ENCODE measurements around the gene DNM3. TPM values are rescaled to one million over a fixed set of nuclear protein-coding genes. Genes with fewer than 3 reads are reported as not detected.

Gene DNM3
- total and polyA plus RNA-seq, 2 donors (not counting 3 experiments of a cell fraction or from before 2014, with no cell fraction given), result 1.4 to 2.5 TPM

DNA sequence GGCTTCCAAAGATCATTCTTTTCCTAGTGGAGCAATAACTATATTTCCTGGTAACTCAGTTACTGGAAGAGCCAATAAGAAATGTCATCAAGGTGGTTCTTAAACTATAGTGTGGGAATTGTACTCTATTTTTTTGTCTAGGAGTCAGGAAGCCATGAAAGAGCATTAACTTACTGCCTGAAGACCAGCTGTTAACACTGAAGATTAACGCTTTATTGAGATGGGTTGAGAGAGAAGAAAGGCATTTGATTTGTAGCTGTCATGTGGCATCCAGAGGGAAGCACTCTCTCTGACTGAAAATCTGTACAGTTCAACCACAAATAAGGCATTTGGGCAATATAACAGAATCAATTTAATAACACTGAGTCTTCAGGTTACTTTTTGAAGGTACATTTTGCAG is 76.0 kb downstream of the DNM3 start:
- Histone ChIP-seq H3K4me2 (ENCODE audit: insufficient read depth, low read length) (no peak overlapping the region), H4K20me1 (replicated peaks; ENCODE audit: control insufficient read depth, extremely low read depth, insufficient read depth, low read length) (no peaks in the 10 kb centered on the region), H3K27me3 (ENCODE audit: control insufficient read depth in 2 of 2, insufficient read depth in 2 of 2, low read length in 2 of 2) (no peaks in the 10 kb centered on the region), H3K4me1 (ENCODE audit: control insufficient read depth, extremely low read depth, insufficient read depth, low read length) (peaks cover 11% of the 10 kb centered on the region), H3K9me1 (replicated peaks; ENCODE audit: control insufficient read depth, extremely low read depth, insufficient read depth, low read length) (peaks cover 2% of the 10 kb centered on the region), H3K36me3 (ENCODE audit: control insufficient read depth in 2 of 2, extremely low read depth in 1 of 2, insufficient read depth in 2 of 2, low read length in 2 of 2) (no peaks in the 10 kb centered on the region), H3K27ac (ENCODE audit: insufficient read depth, low read depth, low read length) (no peak overlapping the region), H3K79me2 (ENCODE audit: control insufficient read depth, insufficient read depth, low read length) (no peaks in the 10 kb centered on the region), H2AFZ (ENCODE audit: low read depth, low read length) (no peak overlapping the region), H3K9ac (replicated peaks; ENCODE audit: extremely low read depth, insufficient read depth, low read length) (no peak overlapping the region), H3K9me3 (replicated peaks; ENCODE audit: control insufficient read depth, insufficient read depth, low read length) (no peaks in the 10 kb centered on the region), H3K4me3 (replicated peaks in 1 of 3; ENCODE audit: insufficient read depth in 1 of 3, low read depth in 1 of 3, low read length in 3 of 3) (no peak overlapping the region)
- intact Hi-C loops (cut with micrococcal nuclease), result no loop called here
- BruUV-seq (replicated peaks), result no TSS peak
- ChIA-PET CTCF (interaction anchor here (1.2 kb wide), 1 partner anchor 86 kb away, joined by 3 read pairs; no protein-coding TSS in a partner anchor), POLR2A (no interaction called here)
- TF ChIP-seq EZH2 (IDR thresholded peaks at IDR 0.05; ENCODE audit: borderline replicate concordance, low read depth, low read length, severe bottlenecking), result no peak
- TF ChIP-seq POLR2A (IDR thresholded peaks at IDR 0.05; ENCODE audit: low read depth, low read length), result no peak
- no peak for TF ChIP-seq MYC (IDR thresholded peaks at IDR 0.05; ENCODE audit: low read depth, low read length)
- TF ChIP-seq, protein P1, sequence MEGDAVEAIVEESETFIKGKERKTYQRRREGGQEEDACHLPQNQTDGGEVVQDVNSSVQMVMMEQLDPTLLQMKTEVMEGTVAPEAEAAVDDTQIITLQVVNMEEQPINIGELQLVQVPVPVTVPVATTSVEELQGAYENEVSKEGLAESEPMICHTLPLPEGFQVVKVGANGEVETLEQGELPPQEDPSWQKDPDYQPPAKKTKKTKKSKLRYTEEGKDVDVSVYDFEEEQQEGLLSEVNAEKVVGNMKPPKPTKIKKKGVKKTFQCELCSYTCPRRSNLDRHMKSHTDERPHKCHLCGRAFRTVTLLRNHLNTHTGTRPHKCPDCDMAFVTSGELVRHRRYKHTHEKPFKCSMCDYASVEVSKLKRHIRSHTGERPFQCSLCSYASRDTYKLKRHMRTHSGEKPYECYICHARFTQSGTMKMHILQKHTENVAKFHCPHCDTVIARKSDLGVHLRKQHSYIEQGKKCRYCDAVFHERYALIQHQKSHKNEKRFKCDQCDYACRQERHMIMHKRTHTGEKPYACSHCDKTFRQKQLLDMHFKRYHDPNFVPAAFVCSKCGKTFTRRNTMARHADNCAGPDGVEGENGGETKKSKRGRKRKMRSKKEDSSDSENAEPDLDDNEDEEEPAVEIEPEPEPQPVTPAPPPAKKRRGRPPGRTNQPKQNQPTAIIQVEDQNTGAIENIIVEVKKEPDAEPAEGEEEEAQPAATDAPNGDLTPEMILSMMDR (IDR thresholded peaks at IDR 0.05; ENCODE audit: extremely low read depth in 1 of 2, insufficient read depth in 1 of 2, low read depth in 1 of 2, low read length in 2 of 2), result no peak
- TF ChIP-seq JUN (IDR thresholded peaks at IDR 0.05; ENCODE audit: borderline replicate concordance, insufficient read depth, insufficient read length, low read depth), result no peak
- TF ChIP-seq, protein P2, sequence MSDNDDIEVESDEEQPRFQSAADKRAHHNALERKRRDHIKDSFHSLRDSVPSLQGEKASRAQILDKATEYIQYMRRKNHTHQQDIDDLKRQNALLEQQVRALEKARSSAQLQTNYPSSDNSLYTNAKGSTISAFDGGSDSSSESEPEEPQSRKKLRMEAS (IDR thresholded peaks at IDR 0.05; ENCODE audit: insufficient read depth, insufficient read length), result no peak
- no peak for TF ChIP-seq FOS (IDR thresholded peaks at IDR 0.05; ENCODE audit: borderline replicate concordance, insufficient read depth, low read length)
- TF ChIP-seq GATA2 (IDR thresholded peaks at IDR 0.05; ENCODE audit: insufficient read depth, insufficient read length, low read depth, low read length), result no peak
- no peak for TF ChIP-seq POLR2AphosphoS5 (IDR thresholded peaks at IDR 0.05; ENCODE audit: insufficient read depth, low read depth, low read length)
- FAIRE-seq (no peak), DNase-seq (ENCODE audit: low read depth, low spot score) (no peak)
- dilution Hi-C loops (cut with MboI; ENCODE audit: extremely low pct_ligation_motif_present, low sequenced_read_pairs), result no loop called here
